GM21526 (cell line): ENCODE measurements around the gene DENND2A.
"Not testable (repeated sequence)": the region's sequence is repeated elsewhere in the genome, so short reads cannot be mapped to it uniquely, and the experiment has no call there.

ENCODE experiments used
- ATAC-seq: cut with Tn5 transposase; IDR thresholded peaks from one replicate; pipeline ENCODE4 v1.9.1; 2021; ENCODE audit warnings: moderate library complexity; ENCODE audit not compliant: unreplicated experiment, low FRiP score

DENND2A gene

GRCh38 chr7:140553236-140553635, 87.4 kb downstream of the DENND2A start:
- ATAC-seq: not testable (repeated sequence)

GRCh38 chr7:140552240-140552679, 88.4 kb downstream of the DENND2A start:
- ATAC-seq: no peak

- ATAC-seq: no peak
Measured at GRCh38 chr7:140551355-140552239, 89.0 kb downstream of the DENND2A start.

GRCh38 chr7:140546947-140547346, 93.7 kb downstream of the DENND2A start:
- ATAC-seq: no peak

- no peak for ATAC-seq
Measured at GRCh38 chr7:140544388-140544826, 96.2 kb downstream of the DENND2A start.

- ATAC-seq: no peak
Measured at GRCh38 chr7:140542228-140542603, 98.4 kb downstream of the DENND2A start.

- no peak for ATAC-seq
Measured at GRCh38 chr7:140541513-140542227, 98.9 kb downstream of the DENND2A start.

- ATAC-seq: no peak
Measured at GRCh38 chr7:140541176-140541512, 99.5 kb downstream of the DENND2A start.

- ATAC-seq: no peak
Measured at GRCh38 chr7:140540136-140540777, 100.4 kb downstream of the DENND2A start.

GRCh38 chr7:140539461-140539860, 101.2 kb downstream of the DENND2A start:
- ATAC-seq: no peak

GRCh38 chr7:140537750-140538482, 102.7 kb downstream of the DENND2A start:
- no peak for ATAC-seq

GRCh38 chr7:140534743-140535142, 105.9 kb downstream of the DENND2A start:
- ATAC-seq: no peak

GRCh38 chr7:140533394-140533872, 107.2 kb downstream of the DENND2A start:
- no peak for ATAC-seq

- ATAC-seq: not testable (repeated sequence)
Measured at GRCh38 chr7:140529428-140529827, 111.2 kb downstream of the DENND2A start.

GRCh38 chr7:140526787-140527664, 113.6 kb downstream of the DENND2A start:
- no peak for ATAC-seq

GRCh38 chr7:140526214-140526613, 114.4 kb downstream of the DENND2A start:
- ATAC-seq: no peak

- ATAC-seq: no peak
Measured at GRCh38 chr7:140525743-140526142, 114.9 kb downstream of the DENND2A start.

- ATAC-seq: no peak
Measured at GRCh38 chr7:140521421-140521820, 119.2 kb downstream of the DENND2A start.

- no peak for ATAC-seq
Measured at GRCh38 chr7:140519007-140519399, 121.6 kb downstream of the DENND2A start.
